SK-N-SH treated with all-trans-retinoic acid at 6 μM for 48 hours (cell line): Measurements from ENCODE around the gene NTM.

Experiments
- BACH2 ChIP-seq: fragments of 250-450 bp; sonication (Bioruptor Pico); IDR thresholded peaks from 2 replicates; pipeline ENCODE4 v1.9.0; 2021; ENCODE audit warnings: mild to moderate bottlenecking, borderline replicate concordance
- ESRRG ChIP-seq: fragments of 250-450 bp; sonication (Bioruptor Pico); IDR thresholded peaks from 2 replicates; pipeline ENCODE4 v1.6.1; 2021; ENCODE audit warnings: mild to moderate bottlenecking
- ISL1 ChIP-seq: fragments of 250-450 bp; sonication (Bioruptor Pico); IDR thresholded peaks from 2 replicates; pipeline ENCODE4 v2.1.2; 2022; ENCODE audit warnings: mild to moderate bottlenecking, moderate library complexity
- PATZ1 ChIP-seq: fragments of 250-450 bp; sonication (Bioruptor Pico); IDR thresholded peaks from 2 replicates; pipeline ENCODE4 v1.8.0; 2020; ENCODE audit warnings: mild to moderate bottlenecking, moderate library complexity, borderline replicate concordance
- POU6F1 ChIP-seq: fragments of 250-450 bp; sonication (Bioruptor Pico); IDR thresholded peaks from 2 replicates; pipeline ENCODE4 v1.8.0; 2021; ENCODE audit warnings: low read depth, mild to moderate bottlenecking, moderate library complexity, borderline replicate concordance
- SNAI2 ChIP-seq: fragments of 250-450 bp; sonication (Bioruptor Pico); IDR thresholded peaks from 2 replicates; pipeline ENCODE4 v1.5.0; 2020; ENCODE audit warnings: mild to moderate bottlenecking, moderate library complexity
- TOX ChIP-seq: fragments of 250-450 bp; sonication (Bioruptor Pico); IDR thresholded peaks from 2 replicates; pipeline ENCODE4 v1.8.0; 2021; ENCODE audit warnings: mild to moderate bottlenecking, moderate library complexity, borderline replicate concordance
- TSHZ2 ChIP-seq: fragments of 250-450 bp; sonication (Bioruptor Pico); IDR thresholded peaks from 2 replicates; pipeline ENCODE4 v1.5.0; 2020; ENCODE audit warnings: mild to moderate bottlenecking, moderate library complexity
- ZFP3 ChIP-seq: fragments of 250-450 bp; sonication (Bioruptor Pico); IDR thresholded peaks from 2 replicates; pipeline ENCODE4 v1.5.0; 2020; ENCODE audit warnings: mild to moderate bottlenecking, moderate library complexity
- ZFP30 ChIP-seq: fragments of 450-650 bp; formaldehyde crosslinking; IDR thresholded peaks from 2 replicates; pipeline ENCODE4 v1.5.0; 2022; ENCODE audit warnings: mild to moderate bottlenecking, moderate library complexity
- ZNF565 ChIP-seq: fragments of 450-650 bp; formaldehyde crosslinking; conservative IDR thresholded peaks from 2 replicates; pipeline ENCODE4 v1.5.0; 2020; ENCODE audit warnings: low read depth, mild to moderate bottlenecking, moderate library complexity
- ZNF8 ChIP-seq: fragments of 450-650 bp; formaldehyde crosslinking; IDR thresholded peaks from 2 replicates; pipeline ENCODE4 v1.5.0; 2020; ENCODE audit warnings: mild to moderate bottlenecking, moderate library complexity

- TF ChIP-seq ZFP3 (CRISPR knock-in tag), result no peak
- no peak for TF ChIP-seq TSHZ2 (CRISPR knock-in tag)
- TF ChIP-seq PATZ1 (CRISPR knock-in tag), result no peak
- no peak for TF ChIP-seq ZNF8
- no peak for TF ChIP-seq ZFP30
- no peak for TF ChIP-seq BACH2 (CRISPR knock-in tag)
- TF ChIP-seq POU6F1 (CRISPR knock-in tag), result no peak
- TF ChIP-seq ZNF565 (CRISPR knock-in tag), result no peak
- no peak for TF ChIP-seq SNAI2 (CRISPR knock-in tag)
- no peak for TF ChIP-seq ISL1 (CRISPR knock-in tag)
- TF ChIP-seq ESRRG (CRISPR knock-in tag), result no peak
- no peak for TF ChIP-seq TOX (CRISPR knock-in tag)
These were observed 567.9 kb downstream of the NTM start for GRCh38 chr11:131938351-131938751.
